Ovary (tissue), 3 donors: ENCODE measurements around the gene MAP1LC3B2.

Source experiments
- EP300 ChIP-seq: sonication (generic); formaldehyde crosslinking; IDR thresholded peaks from one replicate; pipeline ENCODE4 v1.6.1; 2017; ENCODE audit warnings: antibody characterized with exemption
- POLR2A ChIP-seq: fragments of 450-650 bp; IDR thresholded peaks from one replicate; pipeline ENCODE4 v1.6.1; 2017; ENCODE audit warnings: antibody characterized with exemption, mild to moderate bottlenecking, moderate library complexity
- TF ChIP-seq, protein P1 (sequence below), 3 donors: fragments of 450-650 bp in 2 of 3; fragments of 200-600 bp in 1 of 3; IDR thresholded peaks; one replicate each; pipeline versions ENCODE4 v1.5.1 to v1.8.0; 2016 to 2022; ENCODE audit warnings: antibody characterized with exemption in 3 of 3, mild to moderate bottlenecking in 1 of 3
- donor health status: DM: no; HTN: no; CAD: no.

- TF ChIP-seq POLR2A: no peak
- TF ChIP-seq, protein P1, sequence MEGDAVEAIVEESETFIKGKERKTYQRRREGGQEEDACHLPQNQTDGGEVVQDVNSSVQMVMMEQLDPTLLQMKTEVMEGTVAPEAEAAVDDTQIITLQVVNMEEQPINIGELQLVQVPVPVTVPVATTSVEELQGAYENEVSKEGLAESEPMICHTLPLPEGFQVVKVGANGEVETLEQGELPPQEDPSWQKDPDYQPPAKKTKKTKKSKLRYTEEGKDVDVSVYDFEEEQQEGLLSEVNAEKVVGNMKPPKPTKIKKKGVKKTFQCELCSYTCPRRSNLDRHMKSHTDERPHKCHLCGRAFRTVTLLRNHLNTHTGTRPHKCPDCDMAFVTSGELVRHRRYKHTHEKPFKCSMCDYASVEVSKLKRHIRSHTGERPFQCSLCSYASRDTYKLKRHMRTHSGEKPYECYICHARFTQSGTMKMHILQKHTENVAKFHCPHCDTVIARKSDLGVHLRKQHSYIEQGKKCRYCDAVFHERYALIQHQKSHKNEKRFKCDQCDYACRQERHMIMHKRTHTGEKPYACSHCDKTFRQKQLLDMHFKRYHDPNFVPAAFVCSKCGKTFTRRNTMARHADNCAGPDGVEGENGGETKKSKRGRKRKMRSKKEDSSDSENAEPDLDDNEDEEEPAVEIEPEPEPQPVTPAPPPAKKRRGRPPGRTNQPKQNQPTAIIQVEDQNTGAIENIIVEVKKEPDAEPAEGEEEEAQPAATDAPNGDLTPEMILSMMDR (IDR thresholded peaks at IDR 0.05): no peak
- no peak for TF ChIP-seq EP300
Observed at GRCh38 chr12:116562090-116562489, 2.9 kb downstream of the MAP1LC3B2 start.
